ENCODE measurements around the gene RP9.

The RP9 gene

GRCh38 chr7:33050535-33051318, 58.5 kb downstream of the RP9 start:
- H3K9ac ChIP-seq (ENCODE audit: low read length): no peak overlapping the region
- TF ChIP-seq CTCF (IDR thresholded peaks at IDR 0.05; ENCODE audit: low read depth, low read length) (peak; percentile 57), EZH2phosphoT487 (IDR thresholded peaks at IDR 0.05; ENCODE audit: low read depth) (no peak)
- H3K4me2 ChIP-seq (ENCODE audit: low read length): peak overlapping the region; percentile 64
- H3K27me3 ChIP-seq (ENCODE audit: low read depth, low read length): no peaks in the 10 kb centered on the region
- peaks cover 33% of the 10 kb centered on the region for H3K4me1 ChIP-seq (ENCODE audit: low read length)
- H3K79me2 ChIP-seq (ENCODE audit: low read length): peaks cover 92% of the 10 kb centered on the region
- H4K20me1 ChIP-seq (ENCODE audit: insufficient read depth, low read length): peaks cover 50% of the 10 kb centered on the region
- H3K9me3 ChIP-seq (ENCODE audit: insufficient read depth, low read length): no peaks in the 10 kb centered on the region
- H3K27ac ChIP-seq (ENCODE audit: low read length): peak overlapping the region; percentile 44
- peak overlapping the region; percentile 35 for H3K4me3 ChIP-seq (ENCODE audit: low read length)
- no peak overlapping the region for H2AFZ ChIP-seq (ENCODE audit: low read depth, low read length)
- H3K36me3 ChIP-seq (replicated peaks; ENCODE audit: low read depth, low read length): peaks cover 8% of the 10 kb centered on the region

GRCh38 chr7:33048704-33049103, 60.5 kb downstream of the RP9 start:
- Histone ChIP-seq H3K27ac (ENCODE audit: low read length) (no peak overlapping the region), H3K4me1 (ENCODE audit: low read length) (peaks cover 45% of the 10 kb centered on the region), H3K9me3 (ENCODE audit: insufficient read depth, low read length) (no peaks in the 10 kb centered on the region), H3K4me3 (ENCODE audit: low read length) (no peak overlapping the region), H2AFZ (ENCODE audit: low read depth, low read length) (no peak overlapping the region), H3K9ac (ENCODE audit: low read length) (no peak overlapping the region), H4K20me1 (ENCODE audit: insufficient read depth, low read length) (peaks cover 55% of the 10 kb centered on the region), H3K79me2 (ENCODE audit: low read length) (peaks cover 89% of the 10 kb centered on the region), H3K27me3 (ENCODE audit: low read depth, low read length) (no peaks in the 10 kb centered on the region), H3K4me2 (ENCODE audit: low read length) (no peak overlapping the region), H3K36me3 (replicated peaks; ENCODE audit: low read depth, low read length) (peaks cover 4% of the 10 kb centered on the region)
- no peak for TF ChIP-seq EZH2phosphoT487 (IDR thresholded peaks at IDR 0.05; ENCODE audit: low read depth)

- Histone ChIP-seq H3K9ac (ENCODE audit: low read length) (no peak overlapping the region), H3K4me2 (ENCODE audit: low read length) (no peak overlapping the region), H3K9me3 (ENCODE audit: insufficient read depth, low read length) (no peaks in the 10 kb centered on the region), H3K36me3 (replicated peaks; ENCODE audit: low read depth, low read length) (peaks cover 4% of the 10 kb centered on the region), H3K27ac (ENCODE audit: low read length) (no peak overlapping the region), H3K4me3 (ENCODE audit: low read length) (no peak overlapping the region), H3K27me3 (ENCODE audit: low read depth, low read length) (no peaks in the 10 kb centered on the region), H4K20me1 (ENCODE audit: insufficient read depth, low read length) (peaks cover 59% of the 10 kb centered on the region), H2AFZ (ENCODE audit: low read depth, low read length) (no peak overlapping the region), H3K4me1 (ENCODE audit: low read length) (peaks cover 45% of the 10 kb centered on the region), H3K79me2 (ENCODE audit: low read length) (peaks cover 89% of the 10 kb centered on the region)
- TF ChIP-seq CTCF (IDR thresholded peaks at IDR 0.05; ENCODE audit: low read depth, low read length): no peak
- TF ChIP-seq EZH2phosphoT487 (IDR thresholded peaks at IDR 0.05; ENCODE audit: low read depth): no peak
Observed at GRCh38 chr7:33048257-33048656, 60.9 kb downstream of the RP9 start.

GRCh38 chr7:33044986-33045385, 64.2 kb downstream of the RP9 start:
- H3K36me3 ChIP-seq (replicated peaks; ENCODE audit: low read depth, low read length): peaks cover 4% of the 10 kb centered on the region
- H3K9me3 ChIP-seq (ENCODE audit: insufficient read depth, low read length): no peaks in the 10 kb centered on the region
- no peak overlapping the region for H3K9ac ChIP-seq (ENCODE audit: low read length)
- H4K20me1 ChIP-seq (ENCODE audit: insufficient read depth, low read length): peaks cover 47% of the 10 kb centered on the region
- peak overlapping the region; percentile 59 for H3K4me2 ChIP-seq (ENCODE audit: low read length)
- H3K4me1 ChIP-seq (ENCODE audit: low read length): peaks cover 45% of the 10 kb centered on the region
- no peaks in the 10 kb centered on the region for H3K27me3 ChIP-seq (ENCODE audit: low read depth, low read length)
- no peak for TF ChIP-seq EZH2phosphoT487 (IDR thresholded peaks at IDR 0.05; ENCODE audit: low read depth)
- no peak for TF ChIP-seq CTCF (IDR thresholded peaks at IDR 0.05; ENCODE audit: low read depth, low read length)
- peaks cover 94% of the 10 kb centered on the region for H3K79me2 ChIP-seq (ENCODE audit: low read length)
- H3K27ac ChIP-seq (ENCODE audit: low read length): no peak overlapping the region
- no peak overlapping the region for H3K4me3 ChIP-seq (ENCODE audit: low read length)
- no peak overlapping the region for H2AFZ ChIP-seq (ENCODE audit: low read depth, low read length)

Data from OCI-LY3 (cell line).